Renal pelvis (tissue), 3 donors: ENCODE results near the gene CENPC. TPM values are rescaled to one million over a fixed set of nuclear protein-coding genes. Genes with fewer than 3 reads are reported as not detected.

Source experiments
- polyA plus RNA-seq, 3 donors: library from polyadenylated mRNA; unstranded; fragments of 120-200 nt; gene quantifications; one replicate each; pipeline ENCODE4 v1.2.1, GENCODE V29; 2013; ENCODE audit not compliant: insufficient read length in 3 of 3

CENPC gene
- polyA plus RNA-seq, 3 donors, result 22.7 to 27.9 (median 27.9) TPM

Other genes with a start within 250 kb of the CENPC start
- gene STAP1, start 13.2 kb upstream of the CENPC start, polyA plus RNA-seq, result under 1 TPM in 1 of 3 donors, not detected in 2; 0.23 TPM
- 10 to 100 TPM; 51.9 to 67.9 (median 56.6) TPM for gene UBA6, start 155.7 kb upstream of the CENPC start, polyA plus RNA-seq
- under 1 TPM; 0.48 to 0.99 (median 0.81) TPM for gene GNRHR, start 208.9 kb upstream of the CENPC start, polyA plus RNA-seq